Breast epithelium (tissue), 3 donors: Measurements from ENCODE around the gene VSIG2.

Experiments used
- POLR2A ChIP-seq: fragments of 450-650 bp; IDR thresholded peaks from one replicate; pipeline ENCODE4 v1.6.1; 2016; ENCODE audit warnings: antibody characterized with exemption, mild to moderate bottlenecking, moderate library complexity
- TF ChIP-seq, protein P1 (sequence below), 3 donors: fragments of 450-650 bp; IDR thresholded peaks; one replicate each; pipeline ENCODE4 v1.5.1; 2016 to 2017; ENCODE audit warnings: antibody characterized with exemption in 3 of 3, mild to moderate bottlenecking in 3 of 3, moderate library complexity in 3 of 3

DNA sequence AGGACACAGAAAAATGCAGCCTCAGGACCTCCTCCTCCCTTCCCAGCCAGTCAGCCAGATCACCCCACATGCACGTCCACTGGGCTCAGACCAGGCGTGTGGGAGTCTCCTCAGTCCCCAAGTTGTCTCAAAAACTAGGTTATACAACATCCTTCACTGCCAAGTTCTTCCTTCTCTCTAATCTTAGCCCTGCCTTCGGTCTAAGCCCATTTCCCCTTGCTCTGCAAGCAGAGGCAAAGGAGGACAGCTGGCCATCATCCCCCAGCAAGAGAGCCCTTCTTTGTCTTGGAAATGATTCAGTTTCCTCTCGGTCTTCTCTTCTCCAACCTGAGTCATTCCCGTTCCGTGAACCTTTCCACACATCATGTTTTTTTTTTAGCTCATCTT lies 26.3 kb downstream of the VSIG2 start:
- no peak for TF ChIP-seq POLR2A
- TF ChIP-seq, protein P1, sequence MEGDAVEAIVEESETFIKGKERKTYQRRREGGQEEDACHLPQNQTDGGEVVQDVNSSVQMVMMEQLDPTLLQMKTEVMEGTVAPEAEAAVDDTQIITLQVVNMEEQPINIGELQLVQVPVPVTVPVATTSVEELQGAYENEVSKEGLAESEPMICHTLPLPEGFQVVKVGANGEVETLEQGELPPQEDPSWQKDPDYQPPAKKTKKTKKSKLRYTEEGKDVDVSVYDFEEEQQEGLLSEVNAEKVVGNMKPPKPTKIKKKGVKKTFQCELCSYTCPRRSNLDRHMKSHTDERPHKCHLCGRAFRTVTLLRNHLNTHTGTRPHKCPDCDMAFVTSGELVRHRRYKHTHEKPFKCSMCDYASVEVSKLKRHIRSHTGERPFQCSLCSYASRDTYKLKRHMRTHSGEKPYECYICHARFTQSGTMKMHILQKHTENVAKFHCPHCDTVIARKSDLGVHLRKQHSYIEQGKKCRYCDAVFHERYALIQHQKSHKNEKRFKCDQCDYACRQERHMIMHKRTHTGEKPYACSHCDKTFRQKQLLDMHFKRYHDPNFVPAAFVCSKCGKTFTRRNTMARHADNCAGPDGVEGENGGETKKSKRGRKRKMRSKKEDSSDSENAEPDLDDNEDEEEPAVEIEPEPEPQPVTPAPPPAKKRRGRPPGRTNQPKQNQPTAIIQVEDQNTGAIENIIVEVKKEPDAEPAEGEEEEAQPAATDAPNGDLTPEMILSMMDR (IDR thresholded peaks at IDR 0.05), result no peak
